ENCODE results near the gene GRHPR. TPM values are rescaled to one million over a fixed set of nuclear protein-coding genes. Genes with fewer than 3 reads are reported as not detected.

The GRHPR gene
- total RNA-seq, 1 donor from 2014 or later: 84.3 TPM

DNA sequence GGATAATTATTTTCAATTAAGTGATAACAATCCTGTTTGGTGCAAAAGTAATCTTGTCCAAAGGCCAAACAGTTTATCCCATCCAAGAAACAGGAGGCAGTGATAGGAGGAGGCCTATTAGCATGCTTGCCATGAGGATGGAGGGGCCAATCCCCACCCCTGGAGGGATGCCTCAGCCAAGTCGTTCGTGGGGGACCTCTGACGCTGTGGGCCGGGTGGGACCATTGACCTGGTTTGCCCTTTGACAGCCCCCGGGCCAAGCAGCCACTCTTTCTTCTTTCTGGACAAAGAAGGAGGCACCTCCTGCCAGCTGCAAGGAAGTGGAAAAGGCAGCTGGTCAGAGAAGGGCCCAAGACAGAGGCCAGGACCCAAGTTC, 39.5 kb upstream of the GRHPR start:
- H3K27ac Mint-ChIP-seq (ENCODE audit: unreplicated experiment): no peak overlapping the region
- H3K9me3 Mint-ChIP-seq (ENCODE audit: low read depth): peaks cover 5% of the 10 kb centered on the region
- no peak overlapping the region for H3K4me3 Mint-ChIP-seq (ENCODE audit: unreplicated experiment)
- no peak for TF ChIP-seq CTCF (IDR thresholded peaks at IDR 0.05)
- no peak for DNase-seq (ENCODE audit: low spot score)
- H3K27me3 Mint-ChIP-seq (ENCODE audit: low read depth): peaks cover 5% of the 10 kb centered on the region
- peaks cover 4% of the 10 kb centered on the region for H3K36me3 Mint-ChIP-seq (ENCODE audit: low read depth)
- no peaks in the 10 kb centered on the region for H3K4me1 Mint-ChIP-seq (ENCODE audit: low read depth)

DNA sequence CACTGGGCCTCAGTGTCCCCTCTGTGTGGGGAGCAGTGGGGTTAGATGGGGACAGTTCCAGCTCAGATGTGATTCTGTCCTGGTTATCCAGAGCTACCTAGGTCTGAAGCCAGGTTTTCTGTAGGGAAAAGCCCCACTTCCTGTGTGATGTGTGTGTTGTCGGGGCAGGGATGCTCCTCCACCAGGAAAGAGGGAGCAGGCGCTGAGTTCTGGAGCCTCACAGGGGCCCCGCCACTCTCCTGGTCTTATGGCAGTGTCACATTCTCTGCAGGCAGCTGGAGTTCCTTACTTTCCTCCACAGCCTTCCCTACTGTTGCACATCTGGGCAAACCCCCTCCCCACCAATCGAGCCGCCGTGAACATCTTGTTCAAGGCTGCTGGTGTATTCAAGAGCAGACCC, 39.1 kb upstream of the GRHPR start:
- Mint-ChIP-seq H3K9me3 (ENCODE audit: low read depth) (peaks cover 5% of the 10 kb centered on the region), H3K4me3 (ENCODE audit: unreplicated experiment) (no peak overlapping the region), H3K36me3 (ENCODE audit: low read depth) (peaks cover 4% of the 10 kb centered on the region), H3K27me3 (ENCODE audit: low read depth) (peaks cover 3% of the 10 kb centered on the region), H3K4me1 (ENCODE audit: low read depth) (no peaks in the 10 kb centered on the region), H3K27ac (ENCODE audit: unreplicated experiment) (no peak overlapping the region)
- no peak for DNase-seq (ENCODE audit: low spot score)
- no peak for TF ChIP-seq CTCF (IDR thresholded peaks at IDR 0.05)

DNA sequence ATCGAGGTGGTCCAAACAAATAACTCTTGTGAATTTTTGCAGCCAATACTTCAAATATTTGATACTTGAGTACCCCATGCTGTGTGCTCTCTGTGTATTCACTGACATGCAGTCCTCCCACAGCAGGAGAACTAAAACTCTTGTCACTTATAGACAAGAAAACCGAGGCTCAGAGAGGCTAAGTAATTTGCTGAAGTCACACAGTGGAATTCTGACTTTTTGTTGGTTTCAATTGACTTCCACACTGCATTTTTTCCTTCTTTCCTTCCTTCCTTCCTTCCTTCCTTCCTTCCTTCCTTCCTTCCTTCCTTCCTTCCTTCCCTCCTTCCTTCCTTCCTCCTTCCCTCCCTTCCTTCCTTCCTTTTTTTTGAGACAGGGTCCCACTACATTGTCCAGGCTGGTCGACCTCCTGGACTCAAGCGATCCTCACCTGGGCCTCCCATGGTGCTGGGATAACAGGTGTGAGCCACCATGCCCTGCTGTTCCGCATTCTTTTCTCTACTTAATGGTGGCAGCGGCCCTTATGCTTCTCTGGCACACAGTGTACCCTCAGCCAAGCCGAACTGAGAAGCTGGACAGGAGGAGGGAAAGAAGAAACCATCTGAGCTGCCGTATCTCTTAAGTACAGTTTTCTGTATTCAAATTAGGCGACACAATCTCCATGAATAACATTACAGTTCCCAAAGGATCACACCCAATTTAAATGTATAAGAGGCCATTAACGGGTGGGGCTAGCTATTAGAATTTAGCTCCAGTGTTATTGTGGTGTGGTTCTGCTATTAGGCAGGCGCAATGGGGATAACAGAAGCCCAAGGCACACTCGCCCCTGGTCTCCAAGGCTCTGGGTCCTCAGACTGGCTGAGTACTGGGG, 38.4 kb upstream of the GRHPR start:
- Mint-ChIP-seq H3K4me1 (ENCODE audit: low read depth) (no peaks in the 10 kb centered on the region), H3K27ac (ENCODE audit: unreplicated experiment) (no peak overlapping the region), H3K27me3 (ENCODE audit: low read depth) (peaks cover 3% of the 10 kb centered on the region), H3K9me3 (ENCODE audit: low read depth) (peaks cover 5% of the 10 kb centered on the region), H3K4me3 (ENCODE audit: unreplicated experiment) (no peak overlapping the region), H3K36me3 (ENCODE audit: low read depth) (peaks cover 4% of the 10 kb centered on the region)
- no peak for DNase-seq (ENCODE audit: low spot score)
- TF ChIP-seq CTCF (IDR thresholded peaks at IDR 0.05): no peak

DNA sequence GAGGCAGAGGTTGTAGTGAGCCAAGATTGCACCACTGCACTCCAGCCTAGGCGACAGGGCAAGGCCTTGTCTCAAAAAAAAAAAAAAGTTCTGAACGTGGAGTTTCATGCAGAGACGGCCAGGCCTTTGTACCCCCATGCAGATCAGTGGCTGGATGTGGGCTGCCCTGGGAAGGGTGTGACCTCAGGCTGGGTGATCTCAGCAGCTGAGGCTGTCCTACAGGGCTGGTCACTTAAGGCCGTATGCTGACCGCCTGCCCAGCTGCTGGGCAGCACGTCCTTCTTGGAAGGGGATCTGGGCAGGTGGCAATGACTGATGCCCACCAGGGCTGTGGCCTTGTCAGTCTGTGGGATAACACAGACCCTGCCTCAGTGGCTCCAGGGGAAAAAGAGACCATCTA, 37.2 kb upstream of the GRHPR start:
- Mint-ChIP-seq H3K27me3 (ENCODE audit: low read depth) (no peaks in the 10 kb centered on the region), H3K4me1 (ENCODE audit: low read depth) (no peaks in the 10 kb centered on the region)

GRCh38 chr9:37386988-37387387, 35.5 kb upstream of the GRHPR start:
- Mint-ChIP-seq H3K9me3 (ENCODE audit: low read depth) (peaks cover 4% of the 10 kb centered on the region), H3K27ac (ENCODE audit: unreplicated experiment) (no peak overlapping the region), H3K27me3 (ENCODE audit: low read depth) (no peaks in the 10 kb centered on the region), H3K4me3 (ENCODE audit: unreplicated experiment) (no peak overlapping the region), H3K36me3 (ENCODE audit: low read depth) (peaks cover 4% of the 10 kb centered on the region), H3K4me1 (ENCODE audit: low read depth) (no peaks in the 10 kb centered on the region)
- DNase-seq (ENCODE audit: low spot score): no peak
- TF ChIP-seq CTCF (IDR thresholded peaks at IDR 0.05): no peak

More for the DNA sequence above, 37.2 kb upstream of the GRHPR start:
- Mint-ChIP-seq H3K9me3 (ENCODE audit: low read depth) (peaks cover 5% of the 10 kb centered on the region), H3K4me3 (ENCODE audit: unreplicated experiment) (no peak overlapping the region), H3K36me3 (ENCODE audit: low read depth) (peaks cover 4% of the 10 kb centered on the region), H3K27ac (ENCODE audit: unreplicated experiment) (no peak overlapping the region)
- DNase-seq (ENCODE audit: low spot score): no peak
- no peak for TF ChIP-seq CTCF (IDR thresholded peaks at IDR 0.05)
